Activated CD8-positive, alpha-beta memory T cell treated with anti-CD3 and anti-CD28 coated beads for 4 hours (primary cell): ENCODE results near the gene BCL2L11.

Experiments
- DNase-seq, 2 donors: peaks; one replicate each; pipeline ENCODE4 v3.0.0-alpha.2; 2020; ENCODE audit warnings: low read depth in 2 of 2

BCL2L11 gene

DNA sequence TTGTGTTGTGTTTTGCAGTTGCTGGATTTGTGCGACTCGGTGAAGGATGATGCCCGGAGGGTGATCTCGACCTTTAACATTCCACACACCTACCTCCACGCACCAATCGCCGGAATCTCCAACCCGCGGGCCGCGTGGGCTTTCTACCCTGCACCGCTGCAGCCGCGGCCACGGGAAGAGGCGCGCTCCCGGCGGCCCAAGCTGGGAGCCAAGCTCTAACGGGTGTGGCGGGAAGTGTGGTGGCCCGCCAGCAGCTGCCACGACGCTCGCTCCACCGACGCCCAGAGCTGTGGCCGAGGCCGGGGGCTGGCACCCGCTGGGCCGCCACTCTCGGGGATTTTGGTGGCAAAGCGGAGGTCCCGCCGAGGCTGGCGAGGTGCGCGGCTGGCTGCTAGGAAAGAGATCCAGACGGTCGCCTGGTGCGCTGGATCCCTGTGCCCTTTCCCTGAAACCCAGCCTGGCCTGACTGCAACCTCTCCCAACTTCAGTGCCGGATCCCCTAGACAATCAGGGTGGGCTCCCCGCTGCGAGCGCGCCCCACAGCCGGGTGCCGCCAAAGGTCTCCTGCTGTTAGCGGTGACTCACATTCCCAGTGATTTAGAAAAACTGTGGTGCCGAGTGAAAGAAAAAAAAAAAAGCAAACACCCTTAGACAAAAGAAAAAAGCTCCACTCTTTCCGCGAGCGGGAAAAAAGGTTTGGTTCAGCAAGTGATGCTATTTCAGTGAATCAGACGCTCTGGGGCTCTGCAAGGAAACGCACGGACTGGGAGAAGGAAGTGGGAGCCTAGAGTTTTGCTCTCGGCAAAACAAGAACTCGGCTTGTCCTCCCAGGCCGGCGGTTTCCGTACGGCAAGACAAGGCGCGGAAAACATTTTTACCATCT, 2.9 kb upstream of the BCL2L11 start:
- no peak for DNase-seq

DNA sequence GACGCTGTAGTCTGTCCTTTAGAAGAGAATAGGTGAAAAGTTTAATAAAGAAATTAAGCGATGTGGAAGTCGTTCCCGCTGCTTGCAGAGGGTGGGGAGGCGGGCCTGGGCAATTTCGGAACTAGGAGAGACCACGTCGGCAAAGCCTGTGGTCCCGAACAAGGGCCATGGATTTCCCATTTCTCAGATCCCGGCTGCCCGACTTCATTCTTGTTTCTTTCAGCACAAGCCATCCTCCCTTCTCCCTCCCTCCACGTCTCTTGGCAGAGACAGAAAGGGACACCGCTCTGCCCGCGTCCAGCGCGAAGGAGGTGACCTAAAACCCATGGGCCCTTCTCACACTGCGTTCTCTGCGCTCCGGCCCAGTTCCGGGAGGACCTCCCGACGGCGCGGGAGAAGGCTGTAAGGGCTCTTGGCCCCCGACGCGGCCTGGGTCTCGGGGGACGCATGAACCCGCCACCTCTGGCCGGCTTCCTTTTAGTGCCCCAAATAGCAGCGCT, 2.2 kb upstream of the BCL2L11 start:
- no peak for DNase-seq

DNA sequence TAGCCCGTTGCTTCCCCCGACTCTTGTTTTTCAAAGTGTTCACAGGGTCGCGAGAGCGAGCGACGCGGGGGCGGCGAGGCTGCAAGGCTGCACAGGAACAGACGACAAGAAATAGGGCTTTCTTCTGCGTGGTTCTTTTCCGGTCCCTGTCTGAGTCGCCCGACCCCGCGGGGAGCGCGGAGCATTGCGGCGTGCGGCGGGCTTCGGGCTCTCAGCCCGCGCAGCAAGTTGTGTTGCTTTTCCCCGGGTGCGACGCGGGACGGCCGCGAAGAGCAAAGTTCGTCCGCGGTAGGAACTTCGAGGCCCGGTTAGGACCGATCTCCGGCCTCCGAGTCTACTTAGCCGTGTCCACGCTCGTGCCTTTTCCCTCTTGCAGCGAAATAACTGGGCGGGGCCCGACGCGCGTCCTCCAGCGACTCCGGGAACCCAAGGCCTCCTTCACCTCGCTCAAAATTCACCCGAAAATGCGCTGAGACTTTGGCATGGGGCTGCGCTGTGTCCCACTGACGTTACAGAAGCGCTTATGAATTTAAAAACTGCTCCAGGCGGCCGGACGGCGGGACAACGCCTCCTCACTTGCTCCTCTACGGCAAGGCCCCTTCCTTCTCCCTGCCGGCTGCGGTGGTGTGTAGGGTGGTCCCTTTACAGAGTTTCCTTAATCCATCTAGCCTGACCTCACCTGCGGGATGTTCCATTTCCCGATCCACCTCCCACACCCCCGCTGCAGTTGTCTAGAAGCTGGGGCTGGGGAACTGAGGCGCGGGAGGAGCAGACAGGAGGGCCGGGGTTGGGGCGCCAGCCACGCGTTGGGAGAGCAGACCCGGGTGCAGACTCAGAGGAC, 1.5 kb upstream of the BCL2L11 start:
- no peak for DNase-seq

DNA sequence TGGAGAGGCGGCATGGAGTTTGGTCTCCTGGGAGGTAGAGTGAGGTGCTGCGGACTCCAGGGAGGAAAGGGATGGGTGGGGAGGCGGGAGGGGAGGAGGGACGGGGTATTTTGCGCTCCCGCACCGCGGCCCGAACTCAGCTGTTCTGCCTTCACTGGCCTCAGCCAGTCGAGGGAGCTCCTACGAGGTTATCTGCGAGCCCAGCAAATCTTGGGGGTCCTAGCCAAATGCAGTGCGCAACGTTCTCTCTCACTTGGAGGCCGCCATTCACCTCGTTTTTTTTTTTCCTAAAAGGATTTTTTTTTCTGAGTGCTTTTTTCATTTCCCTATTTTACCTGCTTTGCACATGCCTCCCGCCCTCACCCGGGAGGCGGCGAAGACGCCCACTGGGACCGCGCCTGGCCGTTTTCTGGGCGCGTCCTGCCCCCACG, 877 bp upstream of the BCL2L11 start:
- DNase-seq, result no peak

DNA sequence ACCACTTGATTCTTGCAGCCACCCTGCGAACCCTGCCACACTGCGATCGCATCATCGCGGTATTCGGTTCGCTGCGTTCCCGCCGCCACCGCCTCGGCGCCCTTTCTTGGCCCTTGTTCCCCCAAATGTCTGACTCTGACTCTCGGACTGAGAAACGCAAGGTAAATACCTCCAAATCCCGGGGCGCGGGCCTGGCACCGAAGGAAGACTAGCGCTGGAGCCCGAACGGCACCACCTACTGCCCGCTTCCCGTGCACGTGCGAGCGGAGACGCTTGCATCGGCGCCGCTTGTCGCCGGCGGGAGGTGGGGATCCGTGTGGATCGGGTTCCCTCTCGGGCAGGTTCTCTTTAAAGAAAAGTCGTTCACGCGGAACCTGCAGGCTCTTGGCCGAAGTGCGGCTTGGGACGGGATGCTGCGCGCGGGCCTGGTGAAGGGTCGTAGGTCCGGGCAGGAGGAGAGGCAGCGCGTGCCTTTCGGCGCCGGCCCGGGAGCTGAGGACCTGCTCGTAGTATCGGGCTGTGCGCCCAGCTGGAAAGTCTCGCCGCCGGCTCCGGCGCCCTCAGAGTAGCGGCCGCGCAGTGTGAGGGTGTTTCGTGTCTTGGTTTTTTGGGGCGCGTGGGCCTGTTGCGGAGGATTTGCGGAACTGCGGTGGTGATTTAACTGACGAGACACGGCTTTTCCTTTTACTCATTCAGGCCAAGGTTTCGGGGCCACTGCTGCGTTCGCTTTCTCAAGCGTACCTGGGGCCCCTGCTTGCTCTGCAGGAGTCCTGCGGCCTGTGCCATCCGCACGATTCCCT, 514 bp downstream of the BCL2L11 start:
- no peak for DNase-seq

DNA sequence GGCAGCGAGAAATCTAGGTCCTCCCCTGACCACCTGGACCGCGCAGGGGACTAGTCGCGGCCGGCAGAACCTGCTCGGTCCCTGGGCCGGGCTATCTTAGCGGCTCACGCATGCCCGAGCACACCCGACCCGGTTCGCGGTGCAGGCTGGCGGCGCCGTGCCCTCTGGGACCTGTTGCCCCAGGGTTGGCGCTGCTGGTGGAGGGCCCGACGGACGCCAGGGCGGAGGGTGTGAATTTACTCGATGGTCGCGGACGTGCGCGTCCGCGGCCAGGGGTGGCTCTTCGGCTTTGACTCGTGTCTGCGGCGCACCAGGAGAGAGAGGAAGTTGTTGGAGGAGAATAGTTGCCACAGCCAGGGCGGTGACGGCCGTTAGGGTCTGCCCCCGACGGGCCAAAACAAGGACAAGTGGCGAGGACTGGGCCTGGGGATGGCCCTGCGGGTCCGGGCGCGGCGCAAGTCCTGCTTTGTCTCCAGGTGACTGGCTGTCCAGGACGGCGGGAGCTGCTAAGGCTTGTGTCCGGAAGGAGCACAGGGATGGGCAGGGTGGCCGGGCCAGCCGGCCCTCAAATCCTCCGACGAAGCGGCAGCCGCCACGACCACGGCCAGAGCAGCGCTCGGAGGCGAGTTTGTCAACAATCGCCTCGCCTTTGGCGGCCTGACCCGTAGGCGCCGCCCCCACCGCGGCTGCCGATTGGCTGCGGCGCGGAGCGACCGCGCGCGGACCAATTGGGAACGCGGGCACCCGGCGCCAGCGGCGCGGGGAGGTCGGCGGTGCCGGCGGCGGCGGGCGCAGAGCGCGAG, 1.3 kb downstream of the BCL2L11 start:
- DNase-seq, result peak in 1 of 2 donors; percentile 60

DNA sequence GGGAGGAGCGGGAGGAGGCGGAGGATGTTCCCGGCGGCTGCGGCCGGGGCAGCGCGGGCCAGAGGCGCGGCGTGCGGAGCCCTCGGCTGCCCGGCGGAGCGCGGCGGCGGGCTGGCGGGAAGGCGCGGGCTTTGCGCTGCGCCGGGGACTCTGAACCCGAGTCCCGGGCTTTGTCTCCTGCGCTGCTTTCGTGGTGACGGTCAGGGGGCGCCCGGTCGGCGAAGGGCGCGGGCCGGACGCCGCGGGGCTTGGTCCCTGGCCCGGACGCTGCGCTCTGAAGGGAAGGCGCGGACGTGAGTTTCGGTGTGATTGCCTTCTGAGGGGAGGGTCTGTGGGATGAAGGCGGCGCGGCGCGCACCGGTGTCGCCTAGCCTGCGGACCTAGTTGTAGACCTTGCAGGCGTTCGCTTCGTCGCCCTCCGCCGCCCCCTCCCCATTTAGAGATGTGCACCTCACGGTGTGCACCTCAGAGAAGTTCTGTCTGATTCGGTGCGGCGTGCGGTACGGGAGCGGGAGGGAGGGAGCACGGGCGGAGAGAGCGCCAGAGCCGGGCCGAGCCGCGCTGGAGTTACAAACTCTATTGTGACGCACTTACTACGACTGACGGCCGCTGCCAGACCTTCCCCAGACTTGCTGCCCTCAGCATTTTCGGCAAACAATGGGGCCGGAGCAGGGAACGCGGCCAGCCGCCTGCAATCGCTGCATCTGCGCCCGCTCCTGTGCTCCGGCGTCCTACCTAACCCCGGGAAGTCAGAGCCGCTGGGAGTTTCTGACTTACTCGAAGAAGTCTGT, 2.1 kb downstream of the BCL2L11 start:
- no peak for DNase-seq

DNA sequence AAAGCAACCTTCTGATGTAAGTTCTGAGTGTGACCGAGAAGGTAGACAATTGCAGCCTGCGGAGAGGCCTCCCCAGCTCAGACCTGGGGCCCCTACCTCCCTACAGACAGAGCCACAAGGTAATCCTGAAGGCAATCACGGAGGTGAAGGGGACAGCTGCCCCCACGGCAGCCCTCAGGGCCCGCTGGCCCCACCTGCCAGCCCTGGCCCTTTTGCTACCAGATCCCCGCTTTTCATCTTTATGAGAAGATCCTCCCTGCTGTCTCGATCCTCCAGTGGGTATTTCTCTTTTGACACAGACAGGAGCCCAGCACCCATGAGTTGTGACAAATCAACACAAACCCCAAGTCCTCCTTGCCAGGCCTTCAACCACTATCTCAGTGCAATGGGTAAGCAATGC, 3.0 kb downstream of the BCL2L11 start:
- DNase-seq, result no peak

DNA sequence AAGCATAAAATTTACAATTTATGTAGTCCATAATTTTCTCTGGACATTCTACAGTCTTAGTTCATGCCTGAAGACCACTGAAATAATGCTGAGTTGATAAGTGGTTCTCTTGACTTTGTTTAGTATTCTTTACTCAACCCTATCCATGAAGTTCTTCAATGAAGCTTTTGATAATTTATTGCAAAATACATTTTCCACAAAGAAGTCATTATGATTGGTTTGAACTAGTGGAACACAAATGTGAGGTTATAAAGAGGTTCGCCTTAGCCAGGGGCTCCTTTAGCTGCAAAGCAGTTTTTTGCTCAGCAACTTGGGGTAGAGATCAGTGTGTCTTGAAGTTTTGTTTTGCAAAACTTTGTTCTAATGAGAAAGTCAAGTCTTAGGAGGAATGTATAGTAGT, 5.9 kb downstream of the BCL2L11 start:
- no peak for DNase-seq

DNA sequence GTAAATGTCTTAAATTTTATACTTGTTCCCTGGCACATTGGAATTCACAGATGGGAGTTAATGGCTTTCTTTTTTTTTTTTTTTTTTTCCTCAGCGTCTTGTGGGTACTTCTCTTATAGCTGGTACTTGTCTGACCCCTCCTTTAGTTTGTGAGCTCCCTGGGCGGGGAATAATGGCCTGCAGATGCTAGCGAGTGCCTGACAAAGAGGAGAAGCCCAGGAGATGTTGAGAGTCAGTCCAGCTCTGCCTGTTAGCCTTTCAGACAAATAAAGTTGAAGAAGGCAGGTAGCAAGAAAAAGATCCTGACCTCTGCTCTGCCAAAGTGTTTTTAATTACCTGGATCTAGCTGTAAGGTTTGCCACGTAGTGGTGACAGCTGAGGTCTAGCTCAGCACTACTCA, 6.6 kb downstream of the BCL2L11 start:
- no peak for DNase-seq

DNA sequence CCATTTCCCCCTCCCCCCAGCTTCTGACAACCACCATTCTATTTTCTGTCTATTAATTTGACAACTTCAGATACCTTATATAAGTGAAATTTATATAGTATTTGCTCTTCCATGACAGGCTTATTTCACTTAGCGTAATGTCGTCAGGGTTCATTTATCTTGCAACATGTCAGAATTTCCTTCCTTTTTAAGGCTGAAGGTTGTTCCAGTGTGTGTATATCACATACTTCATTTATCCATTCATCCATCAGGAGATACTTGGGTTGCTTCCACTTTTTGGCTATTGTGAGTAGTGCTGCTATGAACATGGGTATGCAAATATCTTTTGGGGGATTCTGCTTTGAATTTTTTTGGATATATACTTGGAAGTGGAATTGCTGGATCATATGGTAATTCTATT, 7.4 kb downstream of the BCL2L11 start:
- no peak for DNase-seq

DNA sequence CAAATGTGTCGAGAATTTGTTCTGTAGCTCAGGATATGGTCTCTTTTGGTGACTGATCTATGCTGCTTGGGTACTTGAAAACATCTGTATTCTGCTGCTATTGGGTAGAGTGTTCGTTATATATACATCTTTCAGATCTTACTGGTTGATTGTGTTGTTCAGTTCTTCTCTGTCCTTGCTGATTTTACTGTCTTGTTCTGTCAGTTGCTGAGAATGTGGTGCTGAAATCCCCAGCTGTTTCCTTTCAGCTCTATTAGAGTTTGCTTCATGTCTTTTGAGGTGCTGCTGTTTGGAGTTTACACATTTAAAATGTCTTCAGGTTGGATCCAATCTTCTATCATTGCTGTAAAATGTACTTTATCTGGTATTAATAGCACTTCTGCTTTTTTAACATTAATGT, 12.9 kb downstream of the BCL2L11 start:
- no peak for DNase-seq

DNA sequence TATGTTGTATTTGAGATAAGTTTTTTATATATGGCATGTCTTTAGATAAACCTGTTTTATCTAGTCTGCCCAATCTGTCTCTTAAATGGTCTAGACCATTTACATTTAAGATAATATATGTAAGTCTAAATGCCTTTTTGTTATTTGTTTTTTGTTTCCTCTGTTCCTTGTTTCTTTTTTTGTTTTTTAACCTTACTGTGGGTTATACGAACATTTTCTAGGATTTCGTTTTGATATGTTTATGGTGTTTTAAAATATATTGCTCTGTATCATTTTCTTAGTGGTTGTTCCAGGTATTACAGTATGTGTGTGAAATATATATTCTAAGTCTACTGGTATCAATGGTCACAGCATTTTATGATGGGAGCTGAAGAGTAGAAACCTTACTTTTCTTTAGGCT, 13.3 kb downstream of the BCL2L11 start:
- no peak for DNase-seq

DNA sequence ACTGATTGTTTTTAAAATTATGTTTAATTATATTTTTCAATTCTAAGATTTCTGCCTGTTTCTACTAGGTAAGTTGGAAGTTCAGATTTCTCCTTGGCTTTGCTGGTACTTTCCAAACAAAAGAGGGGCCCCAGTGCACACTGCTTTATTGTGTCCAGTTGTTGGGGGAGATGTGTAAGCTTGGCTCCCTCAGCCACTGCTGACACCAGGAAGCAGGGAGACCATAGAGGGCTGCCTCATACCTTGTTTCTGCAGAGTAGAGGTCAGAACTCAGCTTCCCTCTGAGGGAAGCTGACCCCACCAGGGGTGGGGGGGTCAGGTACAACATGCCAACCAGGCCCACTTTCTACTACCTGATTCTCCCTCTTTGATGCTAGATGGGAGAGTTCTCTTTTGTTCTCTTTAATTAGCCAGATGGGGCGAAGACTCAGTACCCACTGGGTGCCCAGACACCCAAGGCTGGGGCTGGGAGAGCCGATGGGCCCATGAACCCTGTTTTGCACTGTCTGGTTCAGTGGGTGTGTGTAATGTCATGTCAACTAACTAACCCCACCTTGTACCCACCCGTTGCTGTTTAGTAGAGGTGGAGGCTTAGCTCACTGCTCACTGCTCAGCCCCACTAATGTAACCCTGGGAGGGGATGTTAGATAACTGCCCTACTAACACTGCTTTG, 14.7 kb downstream of the BCL2L11 start:
- DNase-seq, result no peak

DNA sequence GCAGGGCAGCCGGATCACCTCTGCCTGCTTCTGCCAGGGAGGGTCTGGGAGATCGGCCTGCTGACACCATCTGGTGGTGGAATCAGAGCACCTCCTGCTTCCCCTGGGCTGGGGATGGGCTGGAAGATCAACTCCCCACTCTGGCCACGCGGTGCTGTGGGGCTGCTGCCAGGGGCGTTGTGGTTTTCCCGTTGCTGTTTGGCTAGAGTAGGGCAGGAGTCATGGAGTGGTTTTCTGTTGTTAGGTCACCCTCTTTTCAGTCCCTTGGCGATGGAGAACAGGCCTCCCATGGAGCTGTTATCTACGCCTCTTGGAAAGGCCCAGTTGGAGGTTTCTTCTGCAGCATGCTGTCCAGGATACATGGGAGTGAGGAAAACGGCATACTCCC, 15.2 kb downstream of the BCL2L11 start:
- DNase-seq, result no peak

DNA sequence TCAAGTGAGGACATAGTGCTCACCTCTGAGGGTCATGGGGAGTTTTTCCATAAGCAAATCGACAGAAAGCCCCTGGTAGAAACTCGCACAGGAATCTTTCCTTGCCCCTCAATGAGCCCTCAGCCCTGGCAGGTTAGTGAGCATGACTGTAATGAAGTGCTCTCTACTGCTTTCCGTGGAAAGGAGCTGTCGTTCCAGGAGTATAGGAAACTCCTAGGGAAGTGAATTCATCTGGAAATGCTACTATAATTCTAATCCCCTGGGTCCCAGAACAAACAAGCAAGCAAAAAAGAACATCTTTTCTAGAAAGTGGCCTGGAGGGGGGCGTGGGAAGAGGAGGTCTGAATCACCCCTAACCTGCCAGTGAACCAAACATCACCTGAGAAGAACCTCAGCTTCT, 18.1 kb downstream of the BCL2L11 start:
- DNase-seq, result no peak

DNA sequence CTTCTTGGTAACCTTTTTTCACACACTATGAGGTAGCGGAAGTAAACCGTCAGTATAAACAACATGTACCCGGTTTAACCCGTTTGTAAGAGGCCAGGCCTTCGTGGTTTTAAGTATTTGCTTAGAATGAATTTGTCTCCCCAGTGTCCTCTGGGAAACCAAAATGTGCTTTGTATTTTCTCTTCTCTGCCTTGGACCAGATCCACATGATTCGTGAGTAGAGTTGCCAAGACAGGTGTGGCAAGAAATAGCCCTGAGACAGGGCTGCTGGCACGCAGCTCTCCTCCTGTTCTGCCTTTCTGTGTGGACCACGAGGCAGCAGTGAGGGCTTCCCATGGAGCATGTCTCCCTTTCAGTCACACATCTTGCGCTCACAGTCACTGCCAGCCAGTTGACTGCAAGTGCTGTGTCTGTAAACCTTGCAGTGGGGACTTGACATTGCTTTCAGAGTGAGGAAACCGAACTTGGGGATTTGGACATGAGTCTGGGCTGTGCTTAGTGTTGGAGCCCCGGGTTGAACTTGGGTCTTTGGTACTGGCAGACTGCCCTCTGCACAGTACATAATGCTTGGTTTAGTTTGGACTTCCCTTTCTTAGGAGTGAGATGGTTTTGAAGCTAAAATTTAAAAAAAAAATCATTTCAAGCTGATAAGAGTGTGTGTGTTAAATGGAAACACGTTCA, 19.1 kb downstream of the BCL2L11 start:
- DNase-seq, result no peak

DNA sequence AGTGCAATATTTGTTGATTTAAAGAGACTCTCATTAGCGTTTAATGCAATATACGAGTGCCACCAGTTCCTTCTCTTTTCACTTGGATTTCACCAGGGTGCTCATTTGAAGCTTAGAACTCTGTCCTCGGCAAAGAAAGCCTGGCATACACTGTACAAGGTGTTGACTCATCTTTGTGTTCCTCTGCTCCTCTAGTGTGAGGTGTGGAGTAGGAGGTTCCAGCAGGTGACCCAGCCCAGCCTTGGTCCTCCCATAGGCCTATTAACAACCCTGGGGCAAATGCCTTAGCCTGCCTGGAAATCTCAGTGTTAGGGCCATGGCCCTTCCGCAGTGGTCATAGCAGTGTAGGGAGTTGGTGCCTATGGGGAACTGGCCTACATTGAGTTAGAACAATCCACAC, 20.1 kb downstream of the BCL2L11 start:
- no peak for DNase-seq

DNA sequence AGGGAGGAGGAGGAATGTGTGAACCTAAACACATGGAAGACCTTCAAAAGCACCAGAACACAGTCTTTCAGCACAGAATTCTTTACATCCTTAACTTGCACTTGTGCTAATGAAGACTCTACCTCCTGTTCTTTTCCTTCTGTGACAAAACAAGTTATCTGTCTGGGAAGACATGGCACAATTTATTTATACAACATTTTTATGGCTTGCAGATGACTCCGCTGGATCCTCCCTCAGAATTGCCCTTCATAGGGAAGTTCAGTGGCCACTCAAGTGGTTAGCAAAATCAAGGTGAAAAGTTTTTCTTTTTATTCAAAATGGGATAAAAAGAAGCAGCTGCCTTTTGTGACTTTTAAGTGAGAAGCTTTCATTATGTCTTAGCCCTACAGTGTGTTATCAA, 21.4 kb downstream of the BCL2L11 start:
- no peak for DNase-seq
